WI38 (cell line): Measurements from ENCODE around the gene TNFRSF25.

ENCODE experiments used
- H3K4me3 ChIP-seq: 2 replicates; pipeline ENCODE4 v1.5.1; 2011; ENCODE audit warnings: low read depth, mild to moderate bottlenecking, control low read depth, low read length
- TF ChIP-seq, protein P1 (sequence below): IDR thresholded peaks from 2 replicates; pipeline ENCODE4 v1.5.1; 2012; ENCODE audit warnings: low read depth, mild to moderate bottlenecking, control low read depth, low read length

Gene TNFRSF25

DNA sequence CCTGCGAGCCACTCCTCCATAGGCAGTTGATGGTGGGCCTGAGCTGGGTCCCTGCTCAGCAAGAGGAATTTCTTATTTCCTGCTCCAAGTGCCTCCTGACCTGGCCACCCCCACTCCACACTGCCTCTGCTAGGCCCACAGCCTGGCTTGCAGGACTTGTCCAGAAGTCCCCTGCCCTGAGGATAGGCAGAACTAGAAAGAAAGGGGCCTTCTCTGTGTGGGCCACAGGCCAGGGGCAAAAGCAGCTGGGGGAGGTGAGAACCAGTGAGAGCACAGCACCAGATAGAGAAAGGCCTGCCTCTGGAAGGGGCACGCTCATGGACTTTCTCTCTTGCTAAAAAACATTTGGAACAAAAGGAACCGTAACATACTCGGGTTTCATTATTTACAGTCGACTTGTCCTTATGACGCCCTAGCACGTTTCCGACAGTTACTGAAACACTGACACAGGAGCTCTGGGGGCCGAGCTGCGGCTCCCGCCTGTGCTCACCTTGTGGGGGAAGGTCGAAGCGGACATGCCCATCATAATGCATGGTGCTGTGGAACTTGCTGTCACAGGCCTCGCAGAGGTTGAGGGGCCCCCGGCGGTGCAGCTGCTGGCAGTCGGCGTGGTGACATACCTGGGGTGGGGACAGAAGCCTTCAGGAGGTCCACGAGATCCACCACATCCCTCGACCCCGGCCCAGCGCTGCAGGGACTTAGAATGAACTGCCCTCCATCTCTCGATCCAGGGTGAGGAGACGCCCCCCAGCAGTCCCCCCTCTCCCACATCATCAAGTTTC, 11.3 kb upstream of the TNFRSF25 start:
- TF ChIP-seq, protein P1, sequence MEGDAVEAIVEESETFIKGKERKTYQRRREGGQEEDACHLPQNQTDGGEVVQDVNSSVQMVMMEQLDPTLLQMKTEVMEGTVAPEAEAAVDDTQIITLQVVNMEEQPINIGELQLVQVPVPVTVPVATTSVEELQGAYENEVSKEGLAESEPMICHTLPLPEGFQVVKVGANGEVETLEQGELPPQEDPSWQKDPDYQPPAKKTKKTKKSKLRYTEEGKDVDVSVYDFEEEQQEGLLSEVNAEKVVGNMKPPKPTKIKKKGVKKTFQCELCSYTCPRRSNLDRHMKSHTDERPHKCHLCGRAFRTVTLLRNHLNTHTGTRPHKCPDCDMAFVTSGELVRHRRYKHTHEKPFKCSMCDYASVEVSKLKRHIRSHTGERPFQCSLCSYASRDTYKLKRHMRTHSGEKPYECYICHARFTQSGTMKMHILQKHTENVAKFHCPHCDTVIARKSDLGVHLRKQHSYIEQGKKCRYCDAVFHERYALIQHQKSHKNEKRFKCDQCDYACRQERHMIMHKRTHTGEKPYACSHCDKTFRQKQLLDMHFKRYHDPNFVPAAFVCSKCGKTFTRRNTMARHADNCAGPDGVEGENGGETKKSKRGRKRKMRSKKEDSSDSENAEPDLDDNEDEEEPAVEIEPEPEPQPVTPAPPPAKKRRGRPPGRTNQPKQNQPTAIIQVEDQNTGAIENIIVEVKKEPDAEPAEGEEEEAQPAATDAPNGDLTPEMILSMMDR: no peak
- H3K4me3 ChIP-seq: no peak overlapping the region

DNA sequence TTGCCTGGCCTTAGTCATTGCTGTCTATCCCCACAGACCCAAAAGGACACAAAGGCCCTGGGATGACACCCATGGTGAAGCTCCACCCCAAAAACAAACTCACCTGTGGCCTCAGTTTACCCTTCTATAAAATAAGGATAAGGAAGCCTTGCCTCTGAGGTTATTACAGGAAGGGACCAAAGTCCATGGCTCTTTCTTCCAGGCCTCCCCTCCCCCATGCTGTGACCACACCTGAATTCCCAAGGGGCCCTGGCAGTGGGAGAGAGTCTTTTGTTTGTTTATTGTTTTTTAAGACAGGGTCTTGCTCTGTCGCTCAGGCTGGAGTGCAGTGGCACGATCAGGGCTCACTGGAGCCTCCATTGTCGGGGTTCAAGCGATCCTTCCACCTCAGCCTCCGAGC, 10.5 kb upstream of the TNFRSF25 start:
- H3K4me3 ChIP-seq: no peak overlapping the region
- TF ChIP-seq, protein P1: no peak

DNA sequence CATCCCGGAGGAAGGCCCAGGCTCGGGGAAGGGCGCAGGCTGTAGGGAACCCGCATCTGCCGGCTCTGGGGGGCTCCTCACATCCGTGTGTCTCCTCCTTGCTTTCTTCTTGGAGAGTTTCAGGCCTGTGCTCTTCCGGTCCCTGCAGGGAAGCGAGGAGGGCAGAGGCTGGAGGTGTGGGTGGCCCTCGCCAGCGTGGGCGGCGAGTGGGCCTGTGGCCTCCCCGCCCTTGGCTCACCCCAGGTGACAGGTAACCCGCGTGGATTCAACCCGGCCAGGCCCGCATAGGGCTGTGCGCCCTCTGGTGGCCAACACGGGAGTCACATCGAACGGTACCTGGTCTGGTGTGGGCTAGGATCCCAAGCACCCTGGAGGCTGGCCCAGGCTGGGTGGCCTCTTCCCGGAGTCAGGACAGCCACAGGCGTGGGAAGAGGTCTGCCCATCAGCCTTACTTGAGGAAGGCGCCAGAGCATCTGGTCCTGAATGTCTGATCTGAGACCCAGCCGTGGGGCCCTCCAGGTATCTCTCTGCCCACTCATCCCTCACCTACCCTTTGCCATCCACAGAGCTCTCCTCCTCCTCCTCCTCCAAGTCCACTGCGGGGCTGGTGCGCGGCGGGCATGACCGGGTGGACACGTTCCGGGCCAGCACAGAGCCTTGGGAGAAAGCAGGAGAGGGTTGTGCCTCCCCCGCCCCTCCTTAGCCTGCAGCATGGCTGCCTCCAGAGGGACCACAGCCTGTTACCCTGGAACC, 9.6 kb upstream of the TNFRSF25 start:
- TF ChIP-seq, protein P1: peak; percentile 92
- H3K4me3 ChIP-seq: no peak overlapping the region

DNA sequence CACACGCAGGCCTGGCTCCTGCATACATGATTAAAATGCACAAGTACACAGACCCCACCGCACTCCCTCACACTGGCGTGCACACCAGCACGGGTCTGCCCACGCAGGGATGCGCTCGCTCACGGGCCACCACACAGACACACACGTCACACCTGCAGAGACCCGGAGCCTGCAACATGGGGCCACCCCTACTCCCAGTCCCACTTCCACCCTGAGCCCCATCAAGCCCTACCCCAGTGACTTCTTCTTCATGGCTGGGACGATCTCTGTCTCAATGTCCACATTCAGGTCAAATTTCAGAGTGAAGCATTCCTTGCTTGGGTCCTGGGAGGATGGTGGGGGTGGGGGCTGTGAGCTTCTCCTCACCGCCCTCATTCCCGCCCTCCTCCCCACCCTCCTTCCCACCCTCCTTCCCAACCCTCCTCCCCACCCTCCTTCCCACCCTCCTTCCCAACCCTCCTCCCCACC, 8.9 kb upstream of the TNFRSF25 start:
- H3K4me3 ChIP-seq: no peak overlapping the region
- TF ChIP-seq, protein P1: no peak

DNA sequence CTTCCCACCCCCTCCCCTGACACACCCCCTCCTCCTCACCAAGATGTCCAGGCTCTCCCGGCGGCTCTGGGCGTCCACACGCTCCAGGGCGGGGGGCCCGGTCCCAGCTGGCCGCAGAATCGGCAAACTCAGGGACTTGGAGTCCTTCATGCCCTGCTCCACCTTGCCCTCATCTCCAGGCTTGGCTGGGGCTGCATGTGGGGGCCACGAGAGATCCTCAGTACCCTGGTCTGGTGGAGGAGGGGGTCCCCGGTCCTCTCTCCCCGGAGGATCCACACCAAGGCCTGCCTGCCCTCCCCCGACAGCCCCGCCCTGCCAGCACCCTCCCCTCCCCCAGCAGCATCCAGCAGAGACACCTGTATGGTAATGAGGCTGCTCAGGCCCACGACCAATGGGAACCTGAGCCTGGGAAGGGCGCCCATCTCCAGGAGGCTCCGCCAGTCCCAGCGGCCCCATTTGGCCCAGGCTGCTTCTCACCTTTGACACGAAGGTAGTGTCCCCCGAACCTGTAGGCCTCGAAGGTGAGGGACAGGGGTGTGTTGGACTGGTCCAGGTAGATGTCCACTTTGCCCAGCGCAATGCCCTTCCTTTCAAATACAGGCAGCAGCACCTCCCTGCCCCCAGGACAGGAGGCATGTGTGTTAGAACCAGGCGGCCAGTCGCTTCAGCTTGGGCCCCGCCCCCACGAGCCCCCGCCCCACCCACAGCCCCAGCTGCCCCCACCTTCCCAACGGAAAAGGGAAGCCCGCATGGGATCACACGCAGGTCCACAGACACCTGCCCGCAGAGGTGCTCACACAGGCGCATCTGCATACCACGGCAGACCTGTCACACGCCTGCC, 8.2 kb upstream of the TNFRSF25 start:
- TF ChIP-seq, protein P1: no peak
- H3K4me3 ChIP-seq: no peak overlapping the region

DNA sequence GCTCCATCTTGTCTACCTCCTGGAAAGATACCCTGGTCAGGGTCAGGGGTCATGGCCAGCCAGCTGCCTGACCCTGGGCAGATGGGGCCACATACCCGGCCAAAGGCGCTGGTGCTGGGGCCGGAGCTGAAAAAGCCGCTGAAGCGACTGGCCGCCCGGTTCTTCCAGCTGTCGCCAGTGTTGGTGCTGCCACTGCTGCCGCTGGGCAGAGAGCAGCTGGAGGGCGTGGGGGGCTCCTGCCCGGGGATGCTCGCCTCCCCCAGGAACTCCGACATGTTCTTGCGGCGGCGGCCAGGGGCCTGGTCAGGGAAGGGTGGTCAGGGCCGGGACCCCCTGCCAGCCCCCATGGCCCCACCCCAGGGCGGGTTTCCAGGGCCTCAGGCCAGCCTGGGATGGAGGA, 7.2 kb upstream of the TNFRSF25 start:
- TF ChIP-seq, protein P1: no peak
- H3K4me3 ChIP-seq: no peak overlapping the region
